Measurements from ENCODE around the gene EMSY.

The EMSY gene

GRCh38 chr11:76524919-76525318 lies 80.1 kb downstream of the EMSY start:
- TF ChIP-seq, protein P1, sequence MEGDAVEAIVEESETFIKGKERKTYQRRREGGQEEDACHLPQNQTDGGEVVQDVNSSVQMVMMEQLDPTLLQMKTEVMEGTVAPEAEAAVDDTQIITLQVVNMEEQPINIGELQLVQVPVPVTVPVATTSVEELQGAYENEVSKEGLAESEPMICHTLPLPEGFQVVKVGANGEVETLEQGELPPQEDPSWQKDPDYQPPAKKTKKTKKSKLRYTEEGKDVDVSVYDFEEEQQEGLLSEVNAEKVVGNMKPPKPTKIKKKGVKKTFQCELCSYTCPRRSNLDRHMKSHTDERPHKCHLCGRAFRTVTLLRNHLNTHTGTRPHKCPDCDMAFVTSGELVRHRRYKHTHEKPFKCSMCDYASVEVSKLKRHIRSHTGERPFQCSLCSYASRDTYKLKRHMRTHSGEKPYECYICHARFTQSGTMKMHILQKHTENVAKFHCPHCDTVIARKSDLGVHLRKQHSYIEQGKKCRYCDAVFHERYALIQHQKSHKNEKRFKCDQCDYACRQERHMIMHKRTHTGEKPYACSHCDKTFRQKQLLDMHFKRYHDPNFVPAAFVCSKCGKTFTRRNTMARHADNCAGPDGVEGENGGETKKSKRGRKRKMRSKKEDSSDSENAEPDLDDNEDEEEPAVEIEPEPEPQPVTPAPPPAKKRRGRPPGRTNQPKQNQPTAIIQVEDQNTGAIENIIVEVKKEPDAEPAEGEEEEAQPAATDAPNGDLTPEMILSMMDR (IDR thresholded peaks at IDR 0.05; ENCODE audit: low read depth, low read length): no peak
- H3K4me3 ChIP-seq (ENCODE audit: low read depth, low read length): no peak overlapping the region
- in situ Hi-C loops (cut with HindIII; ENCODE audit: low sequenced_read_pairs): no loop called here
- DNase-seq (ENCODE audit: low read depth, low spot score): peak; percentile 59

- H3K4me3 ChIP-seq (ENCODE audit: low read depth, low read length): no peak overlapping the region
- in situ Hi-C loops (cut with HindIII; ENCODE audit: low sequenced_read_pairs): no loop called here
- TF ChIP-seq, protein P1 (IDR thresholded peaks at IDR 0.05; ENCODE audit: low read depth, low read length): no peak
- no peak for DNase-seq (ENCODE audit: low read depth, low spot score)
Measured at GRCh38 chr11:76526878-76527277, 82.1 kb downstream of the EMSY start.

DNA sequence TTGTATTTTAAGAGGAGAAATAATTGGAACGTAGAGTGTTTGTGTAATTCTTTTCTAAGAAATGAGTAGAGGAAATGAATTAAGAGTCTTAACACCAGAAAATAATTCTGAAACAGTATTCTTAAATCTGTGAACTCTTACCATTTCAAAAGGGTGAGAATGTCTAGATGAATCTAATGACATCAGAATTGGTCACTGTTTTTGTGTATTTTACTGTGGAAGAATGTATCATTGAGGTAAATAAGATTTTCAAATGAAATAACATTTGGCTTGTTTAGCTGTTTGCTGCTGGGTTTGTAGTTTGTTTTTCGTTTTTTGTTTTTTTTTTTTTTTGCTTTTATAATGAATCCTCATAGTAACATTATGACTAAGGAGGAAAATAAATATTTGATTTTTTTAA lies 97.6 kb downstream of the EMSY start:
- DNase-seq (ENCODE audit: low read depth, low spot score): no peak
- in situ Hi-C loops (cut with HindIII; ENCODE audit: low sequenced_read_pairs): no loop called here
- no peak overlapping the region for H3K4me3 ChIP-seq (ENCODE audit: low read depth, low read length)
- TF ChIP-seq, protein P1 (IDR thresholded peaks at IDR 0.05; ENCODE audit: low read depth, low read length): no peak

- in situ Hi-C loops (cut with HindIII; ENCODE audit: low sequenced_read_pairs): no loop called here
- DNase-seq (ENCODE audit: low read depth, low spot score): no peak
Measured at GRCh38 chr11:76543006-76543703, 98.3 kb downstream of the EMSY start.

DNA sequence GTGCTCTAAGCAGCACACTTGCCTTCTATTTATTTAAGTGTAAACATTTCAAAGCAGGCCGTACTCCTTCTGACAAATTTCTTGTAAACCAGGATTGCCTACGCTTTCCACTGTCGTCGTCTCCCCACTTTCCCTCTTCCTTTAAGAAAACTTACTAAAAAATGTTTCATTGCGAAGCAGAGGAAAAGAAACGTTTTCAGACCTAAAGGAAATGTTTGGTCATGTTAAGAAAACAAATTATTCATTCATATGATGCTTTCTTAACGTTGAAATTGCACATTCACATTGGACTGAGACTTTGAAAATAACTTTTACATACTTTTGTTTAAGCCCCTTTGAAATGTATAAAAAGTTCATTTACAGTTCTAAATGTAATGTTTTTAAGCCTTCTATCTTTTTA lies 106.0 kb downstream of the EMSY start:
- in situ Hi-C loops (cut with HindIII; ENCODE audit: low sequenced_read_pairs): no loop called here
- DNase-seq (ENCODE audit: low read depth, low spot score): no peak
- TF ChIP-seq, protein P1 (IDR thresholded peaks at IDR 0.05; ENCODE audit: low read depth, low read length): no peak
- H3K4me3 ChIP-seq (ENCODE audit: low read depth, low read length): no peak overlapping the region

More at GRCh38 chr11:76543006-76543703, 98.3 kb downstream of the EMSY start:
- TF ChIP-seq, protein P1 (IDR thresholded peaks at IDR 0.05; ENCODE audit: low read depth, low read length): no peak
- H3K4me3 ChIP-seq (ENCODE audit: low read depth, low read length): no peak overlapping the region

- H3K4me3 ChIP-seq (ENCODE audit: low read depth, low read length): no peak overlapping the region
- peak; percentile 15 for DNase-seq (ENCODE audit: low read depth, low spot score)
- TF ChIP-seq, protein P1 (IDR thresholded peaks at IDR 0.05; ENCODE audit: low read depth, low read length): peak; percentile 22
- in situ Hi-C loops (cut with HindIII; ENCODE audit: low sequenced_read_pairs): no loop called here
Measured at GRCh38 chr11:76551400-76551799, 106.6 kb downstream of the EMSY start.
